ENCODE measurements around the gene CCNA2.

DNA sequence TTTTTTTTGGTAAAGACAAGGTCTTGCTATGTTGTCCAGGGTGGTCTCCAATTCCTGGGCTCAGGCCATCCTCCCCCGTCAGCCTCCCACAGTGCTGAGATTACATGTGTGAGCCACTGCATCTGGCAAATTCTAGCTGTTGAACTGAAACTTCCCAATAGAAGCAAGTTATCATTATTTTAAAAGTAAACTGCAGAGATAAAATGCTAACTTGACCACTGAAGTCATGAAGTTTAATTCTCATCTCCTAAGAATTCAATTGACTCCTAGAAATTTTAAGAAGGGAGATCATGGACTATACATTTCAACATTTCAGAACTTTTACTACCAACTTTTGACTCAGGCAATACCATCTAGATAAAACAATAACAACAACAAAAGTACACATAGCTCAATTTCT lies 34.2 kb downstream of the CCNA2 start:
- TF ChIP-seq, protein P1, sequence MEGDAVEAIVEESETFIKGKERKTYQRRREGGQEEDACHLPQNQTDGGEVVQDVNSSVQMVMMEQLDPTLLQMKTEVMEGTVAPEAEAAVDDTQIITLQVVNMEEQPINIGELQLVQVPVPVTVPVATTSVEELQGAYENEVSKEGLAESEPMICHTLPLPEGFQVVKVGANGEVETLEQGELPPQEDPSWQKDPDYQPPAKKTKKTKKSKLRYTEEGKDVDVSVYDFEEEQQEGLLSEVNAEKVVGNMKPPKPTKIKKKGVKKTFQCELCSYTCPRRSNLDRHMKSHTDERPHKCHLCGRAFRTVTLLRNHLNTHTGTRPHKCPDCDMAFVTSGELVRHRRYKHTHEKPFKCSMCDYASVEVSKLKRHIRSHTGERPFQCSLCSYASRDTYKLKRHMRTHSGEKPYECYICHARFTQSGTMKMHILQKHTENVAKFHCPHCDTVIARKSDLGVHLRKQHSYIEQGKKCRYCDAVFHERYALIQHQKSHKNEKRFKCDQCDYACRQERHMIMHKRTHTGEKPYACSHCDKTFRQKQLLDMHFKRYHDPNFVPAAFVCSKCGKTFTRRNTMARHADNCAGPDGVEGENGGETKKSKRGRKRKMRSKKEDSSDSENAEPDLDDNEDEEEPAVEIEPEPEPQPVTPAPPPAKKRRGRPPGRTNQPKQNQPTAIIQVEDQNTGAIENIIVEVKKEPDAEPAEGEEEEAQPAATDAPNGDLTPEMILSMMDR (IDR thresholded peaks at IDR 0.05): no peak
- no peak for TF ChIP-seq POLR2A (IDR thresholded peaks at IDR 0.05)
